IMR-90 (cell line): ENCODE results near the gene GPER1. TPM values are rescaled to one million over a fixed set of nuclear protein-coding genes. Genes with fewer than 3 reads are reported as not detected.

ENCODE experiments used
- ATAC-seq: fragments of 200-7000 bp; cut with Tn5 transposase; 2 replicates; pipeline ENCODE4 v1.9.1; 2020; ENCODE audit warnings: low read depth, mild to moderate bottlenecking, moderate library complexity
- BruUV-seq: library from RNA; stranded (reverse); fragments of 400-500 nt; replicated peaks from 2 replicates; lab custom pipeline; 2021; lab: Mats Ljungman, UMichigan
- CTCF ChIA-PET: fragments of 300-600 bp; formaldehyde crosslinking; extraction: SDS; loops from one replicate; lab custom pipeline; 2021; ENCODE audit warnings: antibody characterized with exemption; lab: Yijun Ruan, JAX
- POLR2A ChIA-PET: fragments of 300-600 bp; sonication (Branson Sonifier 250); formaldehyde crosslinking; loops from one replicate; lab custom pipeline; 2022; ENCODE audit warnings: antibody characterized with exemption; ENCODE audit not compliant: unreplicated experiment; lab: Charles Lee
- DNase-seq: peaks from one replicate; pipeline ENCODE4 v3.0.0; 2013
- H2AFZ ChIP-seq: replicated peaks from 2 replicates; pipeline ENCODE3; 2013; ENCODE audit warnings: low read length, mild to moderate bottlenecking; ENCODE audit not compliant: poor library complexity
- H2AK5ac ChIP-seq: 2 replicates; pipeline ENCODE4 v1.6.1; 2013; ENCODE audit warnings: low read depth, low read length, inconsistent platforms
- H2AK9ac ChIP-seq: replicated peaks from 2 replicates; pipeline ENCODE3; 2013; ENCODE audit warnings: mild to moderate bottlenecking, low read depth, low read length, moderate library complexity; ENCODE audit not compliant: poor library complexity
- H2BK120ac ChIP-seq: 2 replicates; pipeline ENCODE4 v1.6.1; 2013; ENCODE audit warnings: low read depth, low read length, inconsistent platforms
- H2BK15ac ChIP-seq: 3 replicates; pipeline ENCODE4 v1.6.1; 2013; ENCODE audit warnings: low read depth, low read length, inconsistent platforms
- H2BK20ac ChIP-seq: 2 replicates; pipeline ENCODE4 v1.6.1; 2013; ENCODE audit warnings: low read depth, mild to moderate bottlenecking, inconsistent platforms, low read length, moderate library complexity
- H2BK5ac ChIP-seq: 2 replicates; pipeline ENCODE4 v1.6.1; 2013; ENCODE audit warnings: mild to moderate bottlenecking, low read depth, low read length, inconsistent platforms; ENCODE audit not compliant: poor library complexity, severe bottlenecking
- H3K14ac ChIP-seq: replicated peaks from 2 replicates; pipeline ENCODE4 v1.6.1; 2013; ENCODE audit warnings: low read depth, low read length, inconsistent platforms
- H3K18ac ChIP-seq: 2 replicates; pipeline ENCODE4 v1.6.1; 2013; ENCODE audit warnings: low read depth, low read length, control low read depth
- H3K23ac ChIP-seq: 2 replicates; pipeline ENCODE4 v1.6.1; 2013; ENCODE audit warnings: low read depth, low read length, inconsistent platforms
- H3K27ac ChIP-seq: 2 replicates; pipeline ENCODE4 v1.5.1; 2013; ENCODE audit warnings: mild to moderate bottlenecking, control low read depth, low read length; ENCODE audit not compliant: insufficient read depth
- H3K27me3 ChIP-seq: 2 replicates; pipeline ENCODE4 v1.6.1; 2013; ENCODE audit warnings: low read length; ENCODE audit not compliant: control insufficient read depth, insufficient read depth
- H3K36me3 ChIP-seq: 2 replicates; pipeline ENCODE4 v1.6.1; 2013; ENCODE audit warnings: low read length, mixed read lengths; ENCODE audit not compliant: control insufficient read depth, insufficient read depth
- H3K4ac ChIP-seq: 2 replicates; pipeline ENCODE4 v1.6.1; 2013; ENCODE audit warnings: low read depth, low read length, inconsistent platforms
- H3K4me1 ChIP-seq: 2 replicates; pipeline ENCODE4 v1.6.1; 2013; ENCODE audit warnings: low read length, mixed read lengths; ENCODE audit not compliant: control insufficient read depth, insufficient read depth
- H3K4me2 ChIP-seq: 2 replicates; pipeline ENCODE4 v1.6.1; 2013; ENCODE audit warnings: low read depth, mild to moderate bottlenecking, control low read depth, low read length, moderate library complexity
- H3K4me3 ChIP-seq: 2 replicates; pipeline ENCODE4 v1.5.1; 2013; ENCODE audit warnings: low read depth, mild to moderate bottlenecking, control low read depth, low read length, moderate library complexity; ENCODE audit not compliant: insufficient read depth
- H3K56ac ChIP-seq: 2 replicates; pipeline ENCODE4 v1.6.1; 2013; ENCODE audit warnings: low read length, inconsistent platforms; ENCODE audit not compliant: insufficient read depth; ENCODE audit errors: extremely low read depth
- H3K79me1 ChIP-seq, 2 experiments: 2 replicates each; pipeline ENCODE4 v1.6.1; 2013; ENCODE audit warnings: low read length in 2 of 2, inconsistent platforms in 1 of 2, low read depth in 1 of 2
- H3K9ac ChIP-seq: 2 replicates; pipeline ENCODE4 v1.6.1; 2013; ENCODE audit warnings: low read depth, low read length, control low read depth
- H3K9me1 ChIP-seq: 2 replicates; pipeline ENCODE4 v1.6.1; 2013; ENCODE audit warnings: low read length, inconsistent platforms; ENCODE audit not compliant: insufficient read depth
- H3K9me3 ChIP-seq: 2 replicates; pipeline ENCODE4 v1.6.1; 2013; ENCODE audit warnings: low read length; ENCODE audit not compliant: control insufficient read depth, insufficient read depth
- H4K20me1 ChIP-seq: 2 replicates; pipeline ENCODE4 v1.6.1; 2013; ENCODE audit warnings: low read length, inconsistent platforms; ENCODE audit not compliant: insufficient read depth
- H4K5ac ChIP-seq: 2 replicates; pipeline ENCODE4 v1.6.1; 2013; ENCODE audit warnings: mild to moderate bottlenecking, low read depth, low read length, control low read depth
- H4K8ac ChIP-seq, 2 experiments: 2 replicates each; pipeline ENCODE4 v1.6.1; 2013; ENCODE audit warnings: low read depth in 2 of 2, low read length in 2 of 2, control low read depth in 1 of 2, inconsistent platforms in 1 of 2
- H4K91ac ChIP-seq: 2 replicates; pipeline ENCODE4 v1.6.1; 2013; ENCODE audit warnings: low read depth, low read length, inconsistent platforms; ENCODE audit not compliant: insufficient read depth
- BHLHE40 ChIP-seq: fragments of 150-350 bp; IDR thresholded peaks from 2 replicates; pipeline ENCODE4 v1.6.1; 2016; ENCODE audit warnings: mild to moderate bottlenecking, low read depth, low read length
- CEBPB ChIP-seq: IDR thresholded peaks from 2 replicates; pipeline ENCODE4 v1.6.1; 2012; ENCODE audit warnings: low read depth, low read length, improper control_type of control experiment
- CTCF ChIP-seq: conservative IDR thresholded peaks from 2 replicates; pipeline ENCODE4 v1.5.1; 2012; ENCODE audit warnings: mild to moderate bottlenecking, low read depth, low read length, improper control_type of control experiment
- ELK1 ChIP-seq: fragments of 150-350 bp; IDR thresholded peaks from 2 replicates; pipeline ENCODE4 v1.6.1; 2016; ENCODE audit warnings: low read depth, mild to moderate bottlenecking, low read length, moderate library complexity, borderline replicate concordance
- FOS ChIP-seq: fragments of 150-350 bp; IDR thresholded peaks from 2 replicates; pipeline ENCODE4 v1.6.1; 2016; ENCODE audit warnings: low read depth, low read length
- MAZ ChIP-seq: IDR thresholded peaks from 2 replicates; pipeline ENCODE4 v1.6.1; 2012; ENCODE audit warnings: low read depth, mild to moderate bottlenecking, low read length, improper control_type of control experiment, moderate library complexity, borderline replicate concordance
- MXI1 ChIP-seq: IDR thresholded peaks from 2 replicates; pipeline ENCODE4 v1.6.1; 2012; ENCODE audit warnings: low read depth, mild to moderate bottlenecking, low read length, moderate library complexity, borderline replicate concordance
- POLR2A ChIP-seq: IDR thresholded peaks from 2 replicates; pipeline ENCODE4 v1.6.1; 2012; ENCODE audit warnings: mild to moderate bottlenecking, low read depth, low read length
- RAD21 ChIP-seq: IDR thresholded peaks from 2 replicates; pipeline ENCODE4 v1.6.1; 2012; ENCODE audit warnings: low read length, improper control_type of control experiment
- RFX5 ChIP-seq: IDR thresholded peaks from 2 replicates; pipeline ENCODE4 v1.8.0; 2012; ENCODE audit warnings: low read depth, mild to moderate bottlenecking, low read length, moderate library complexity
- SMC3 ChIP-seq: fragments of 150-350 bp; IDR thresholded peaks from 2 replicates; pipeline ENCODE4 v1.6.1; 2016; ENCODE audit warnings: low read depth, mild to moderate bottlenecking, antibody characterized with exemption, low read length, moderate library complexity
- USF2 ChIP-seq: fragments of 150-350 bp; IDR thresholded peaks from 2 replicates; pipeline ENCODE4 v1.6.1; 2017; ENCODE audit warnings: mild to moderate bottlenecking, antibody characterized with exemption, low read length, low read depth
- WGBS, 2 experiments: methylation state at CpG; one replicate each; pipeline versions ENCODE4 v1.1.5 to v1.1.7; 2013; ENCODE audit warnings: missing lambda C conversion rate in 2 of 2; ENCODE audit not compliant: insufficient read length in 1 of 2; ENCODE audit errors: extremely low coverage in 2 of 2; 5-methylcytosine and 5-hydroxymethylcytosine counted together
- dilution Hi-C: fragments of 300-500 bp; cut with HindIII; formaldehyde crosslinking; loops from one replicate; pipeline ENCODE4 v1.14.3; 2018; ENCODE audit warnings: low sequenced_read_pairs; ENCODE audit not compliant: unreplicated experiment
- in situ Hi-C: fragments of 300-500 bp; cut with MboI; formaldehyde crosslinking; loops from 3 replicates; pipeline ENCODE4 v1.14.3; 2019; ENCODE audit warnings: low sequenced_read_pairs, inconsistent platforms, mixed read lengths
- intact Hi-C: fragments of 100-400 bp; cut with micrococcal nuclease; formaldehyde crosslinking; loops from 2 replicates; pipeline ENCODE4 v1.10.0; 2022
- polyA plus RNA-seq, 3 experiments: library from polyadenylated mRNA; depleted of rRNA; stranded (reverse); fragments of >200 nt; gene quantifications; 2 replicates each; pipeline ENCODE4 v1.2.3, GENCODE V29; 2012; ENCODE audit warnings: low replicate concordance in 1 of 3
- total RNA-seq: library from RNA; depleted of rRNA; stranded (reverse); fragments of >200 nt; gene quantifications from 2 replicates; pipeline ENCODE4 v1.2.3, GENCODE V29; 2012

Gene GPER1
- total and polyA plus RNA-seq, 2 of the 4 experiments (the other 2 are of a cell fraction) = 2.0 to 5.8 TPM

DNA sequence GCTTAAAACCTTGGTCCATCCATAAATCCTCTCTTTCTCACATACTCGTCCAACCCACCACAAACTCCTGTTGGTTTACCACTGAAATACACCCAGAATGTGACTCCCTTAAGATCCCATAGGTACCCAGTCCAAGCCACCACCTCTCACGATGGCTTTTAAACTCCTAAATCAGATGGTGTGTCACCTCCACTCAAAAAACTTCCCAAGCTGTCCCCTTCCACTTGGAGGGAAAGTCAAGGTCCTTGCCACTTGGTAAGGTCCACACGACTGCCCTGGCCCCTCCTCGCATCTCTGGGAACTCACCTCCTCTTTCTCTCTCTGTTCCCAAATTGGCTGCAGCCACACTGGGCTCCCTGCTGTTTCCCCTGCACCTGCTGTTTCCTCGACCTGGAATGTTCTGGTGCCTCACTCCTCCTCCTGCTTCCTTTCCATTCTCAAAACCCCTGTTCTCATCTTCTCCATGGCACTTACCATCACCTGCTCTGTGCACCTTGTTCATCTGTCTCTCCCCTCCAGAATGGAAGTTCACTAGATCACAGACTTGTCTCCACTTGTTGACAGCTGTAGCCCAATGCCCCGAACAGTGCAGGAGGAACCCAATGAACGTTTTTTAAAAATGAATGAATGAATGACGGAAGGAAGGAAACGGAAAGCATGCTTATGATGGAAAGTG lies 49.1 kb downstream of the GPER1 start:
- Histone ChIP-seq H4K91ac (no peak overlapping the region), H2AK9ac (peak overlapping the region; percentile 5), H4K5ac (peak overlapping the region; percentile 21; the same call in 1 of the 2 replicates), H3K56ac (no peak overlapping the region), H3K9ac (no peak overlapping the region; the same call in 1 of the 2 replicates), H4K8ac (peak overlapping the region; percentile 53 to 68; a peak in 2 of 4 replicates), H3K9me3 (no peaks in the 10 kb centered on the region), H3K4ac (peak overlapping the region; percentile 1; the same call in 1 of the 2 replicates), H3K27me3 (no peaks in the 10 kb centered on the region), H3K36me3 (no peaks in the 10 kb centered on the region), H2AK5ac (peak overlapping the region; percentile 78; the same call in 1 of the 2 replicates), H3K14ac (peak overlapping the region; percentile 30), H3K4me3 (peak overlapping the region; percentile 75), H2BK120ac (0 out of 2 replicates have a peak overlapping the region, but pooled peaks have one; percentile 2), H3K27ac (no peak overlapping the region), H3K79me1 (peaks cover 21 to 26% of the 10 kb centered on the region in 2 experiments), H4K20me1 (no peaks in the 10 kb centered on the region; the same call in 1 of the 2 replicates), H3K18ac (no peak overlapping the region), H2BK5ac (no peak overlapping the region), H3K4me2 (peak overlapping the region; percentile 90), H3K23ac (peak overlapping the region; percentile 84; the same call in 1 of the 2 replicates), H2BK20ac (no peak overlapping the region), H2BK15ac (no peak overlapping the region), H3K4me1 (peaks cover 8% of the 10 kb centered on the region), H3K9me1 (peaks cover 16% of the 10 kb centered on the region), H2AFZ (peak overlapping the region; percentile 98)
- in situ Hi-C loops = no loop called here
- no peak for ATAC-seq
- no peak for DNase-seq
- TF ChIP-seq SMC3 (no peak), BHLHE40 (no peak), FOS (no peak), POLR2A (no peak), RFX5 (no peak), CTCF (no peak), ELK1 (no peak), RAD21 (no peak), MAZ (no peak), USF2 (no peak), MXI1 (no peak), CEBPB (no peak)
- 41% methylated on average over 7 of the region's 9 CpGs; no CpG with 5 or more reads in 1 of the 2 experiments for WGBS, 2 experiments
- dilution Hi-C loops = no loop called here
- no TSS peak for BruUV-seq
- intact Hi-C loops = loop anchor here (5.0 kb wide), 2 partner anchors 50 to 95 kb away; partner anchors contain the start of genes GPER1 and GPR146
- CTCF ChIA-PET = interaction anchor here (0.7 to 2.4 kb wide), 4 partner anchors 10 to 144 kb away, joined by 3 to 8 read pairs (median 4); no protein-coding TSS in a partner anchor
- POLR2A ChIA-PET = no interaction called here
